GM03348 (cell line): ENCODE measurements around the gene UBAC1.
"Not testable (repeated sequence)": the region's sequence is repeated elsewhere in the genome, so short reads cannot be mapped to it uniquely, and the experiment has no call there.

Experiments
- DNase-seq: peaks from one replicate; pipeline ENCODE4 v3.0.0; 2012; ENCODE audit warnings: low spot score

The UBAC1 gene

DNA sequence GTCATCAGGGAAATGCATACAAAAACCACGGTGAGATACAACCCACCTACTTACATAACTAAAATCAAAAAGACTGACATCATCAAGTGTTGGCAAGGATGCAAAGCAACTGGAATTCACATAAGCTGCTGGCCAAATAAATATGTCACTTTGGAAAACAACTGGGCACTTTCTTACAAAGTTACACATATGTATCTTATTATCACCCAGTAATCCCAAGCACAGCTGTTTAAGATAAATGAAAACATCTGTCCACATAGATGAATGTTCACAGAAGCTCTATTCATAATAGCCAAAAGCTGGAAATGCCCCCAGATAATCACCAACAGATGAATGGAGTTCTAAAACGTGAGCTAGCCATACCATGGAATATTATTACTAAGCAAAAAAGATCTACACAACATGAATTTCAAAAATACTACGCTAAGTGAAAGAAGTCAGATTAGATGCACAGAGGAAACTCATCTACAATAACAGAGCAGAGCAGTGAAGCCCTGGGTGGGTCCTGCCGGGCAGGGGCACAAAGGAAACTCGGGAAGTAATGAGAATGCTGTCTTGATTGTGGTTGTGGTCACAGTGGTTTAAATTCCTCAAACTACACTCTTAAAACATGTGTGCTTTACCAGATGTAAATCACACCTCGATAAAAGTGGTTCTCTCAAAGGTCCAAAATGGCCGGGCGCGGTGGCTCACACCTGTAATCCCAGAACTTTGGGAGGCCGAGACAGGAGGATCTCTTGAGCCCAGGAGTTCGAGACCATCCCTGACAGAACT is 62.4 kb downstream of the UBAC1 start:
- DNase-seq = peak; percentile 57

DNA sequence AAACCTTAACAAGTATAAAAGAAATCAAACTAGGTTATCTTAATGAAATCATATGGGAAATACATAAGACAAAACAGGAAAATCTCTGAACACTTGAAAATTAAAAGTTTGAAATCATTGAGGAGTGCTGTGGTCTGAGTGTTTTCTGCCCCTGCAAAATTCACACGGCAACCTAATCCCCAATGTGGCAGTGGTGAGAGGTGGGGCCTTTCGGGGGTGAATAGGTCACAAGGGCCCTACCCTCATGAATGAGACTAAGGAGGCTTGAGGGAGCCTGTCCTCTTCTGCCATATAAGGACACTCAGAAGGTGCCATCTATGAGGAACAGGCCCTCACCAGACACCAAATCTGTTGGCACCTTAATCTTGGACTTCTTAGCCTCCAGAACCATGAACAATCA is 64.5 kb downstream of the UBAC1 start:
- DNase-seq = no peak

DNA sequence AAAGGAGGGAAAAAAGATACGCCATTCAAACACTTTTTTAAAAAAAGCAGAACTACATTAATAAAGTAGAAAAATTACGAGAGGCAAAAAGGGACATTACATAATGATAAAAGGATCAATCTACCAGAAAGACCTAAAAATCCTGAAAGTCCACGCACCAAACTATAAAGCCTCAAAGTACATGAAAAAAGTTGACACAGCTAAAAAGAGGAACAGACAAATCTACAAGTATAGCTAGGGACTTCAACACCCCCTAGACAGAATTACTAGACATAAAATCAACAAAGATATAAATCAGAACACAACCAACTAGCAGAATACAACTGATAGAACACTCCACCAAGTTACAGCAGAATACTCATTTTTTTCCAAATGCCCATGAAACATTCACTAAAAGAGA is 65.0 kb downstream of the UBAC1 start:
- DNase-seq = no peak

DNA sequence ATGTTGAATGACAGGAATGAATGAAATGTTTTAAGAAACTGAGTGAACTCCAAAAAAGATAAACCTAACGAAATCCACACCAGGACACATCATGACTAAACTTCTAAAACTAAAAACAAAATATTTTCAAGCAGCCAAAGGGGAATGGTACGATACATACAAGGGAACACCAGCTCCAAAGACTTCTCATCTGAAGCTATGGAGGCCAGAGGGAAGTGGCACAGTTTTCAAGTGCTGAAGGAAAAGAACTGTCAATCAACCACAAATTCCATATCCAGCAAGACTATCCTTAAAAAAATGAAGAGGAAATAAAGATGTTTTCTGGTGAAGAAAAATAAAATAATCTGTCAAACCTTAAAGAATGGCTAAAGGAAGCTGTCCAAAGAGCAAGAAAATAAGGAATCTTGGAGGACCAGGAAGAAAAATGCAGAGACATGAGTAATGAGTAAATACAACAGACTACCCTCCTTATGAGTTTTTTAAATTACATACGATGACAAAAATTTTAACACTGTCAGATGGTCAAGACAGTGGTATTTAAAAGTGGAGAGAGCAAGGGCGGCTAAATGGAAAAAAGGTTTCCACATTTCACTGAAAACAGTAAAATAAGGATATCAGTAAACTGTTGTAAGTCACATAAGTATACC is 65.8 kb downstream of the UBAC1 start:
- DNase-seq = no peak

DNA sequence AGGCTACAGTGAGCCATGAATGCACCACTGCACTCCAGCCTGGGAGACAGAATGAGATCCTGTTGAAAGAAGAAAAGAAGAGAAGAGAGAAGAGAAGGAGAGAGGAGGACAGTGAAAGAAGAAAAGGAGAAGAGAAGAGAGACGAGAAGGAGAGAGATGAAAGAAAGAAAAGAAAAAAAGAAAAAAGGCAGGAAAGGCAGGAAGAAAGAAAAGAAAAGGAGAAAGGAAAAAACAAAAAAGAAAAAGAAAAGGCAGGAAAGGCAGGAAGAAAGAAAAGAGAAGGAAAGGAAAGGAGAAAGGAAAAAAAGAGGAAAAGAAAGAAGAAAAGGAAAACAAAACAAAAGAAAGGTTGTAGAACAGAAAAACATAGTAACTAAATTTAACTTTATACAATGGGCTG is 68.1 kb downstream of the UBAC1 start:
- DNase-seq = no peak

DNA sequence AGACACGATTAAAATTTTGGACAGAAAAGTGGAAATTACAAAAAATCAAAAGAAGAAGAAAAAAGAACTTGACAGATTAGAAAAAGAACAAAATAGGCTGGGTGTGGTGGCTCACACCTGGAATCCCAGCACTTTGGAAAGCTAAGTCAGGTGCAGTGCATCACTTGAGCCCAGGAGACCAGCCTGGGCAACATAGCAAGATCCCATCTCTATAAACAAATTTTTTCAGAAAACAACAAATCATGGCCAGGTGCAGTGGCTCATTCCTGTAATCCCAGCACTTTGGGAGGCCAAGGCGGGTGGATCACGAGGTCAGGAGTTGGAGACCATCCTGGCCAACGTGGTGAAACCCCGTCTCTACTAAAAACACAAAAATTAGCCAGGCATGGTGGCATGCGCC is 68.8 kb downstream of the UBAC1 start:
- not testable (repeated sequence) for DNase-seq

DNA sequence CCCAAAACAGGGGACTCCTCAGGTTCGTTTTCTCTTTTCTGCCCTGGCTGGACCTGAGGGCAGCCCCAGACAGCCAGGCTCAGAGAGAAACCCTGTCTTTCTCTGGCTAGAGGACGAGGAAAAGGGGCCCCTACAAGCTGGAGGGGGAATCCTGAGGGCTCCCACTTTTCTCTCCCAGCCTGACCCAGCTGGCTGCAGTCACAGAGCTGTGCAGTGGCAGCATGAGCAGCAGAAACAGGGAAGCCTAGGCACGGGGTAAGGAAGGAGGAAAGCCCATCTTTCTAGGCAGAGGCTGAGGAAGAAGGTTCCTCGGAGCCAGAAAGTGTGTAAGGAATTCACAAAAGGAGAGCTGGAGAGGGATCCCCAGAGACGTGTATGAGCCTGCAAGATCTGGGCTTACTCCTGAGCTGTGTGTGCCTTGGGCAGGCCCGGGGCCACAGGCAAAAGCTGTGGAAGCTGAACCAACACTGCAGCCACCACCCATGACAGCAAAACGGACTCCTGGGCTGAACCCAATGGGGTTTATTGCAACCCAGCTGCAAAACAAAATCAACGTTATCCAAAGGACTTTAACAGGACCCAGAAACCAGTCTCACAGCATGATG is 70.0 kb downstream of the UBAC1 start:
- no peak for DNase-seq

DNA sequence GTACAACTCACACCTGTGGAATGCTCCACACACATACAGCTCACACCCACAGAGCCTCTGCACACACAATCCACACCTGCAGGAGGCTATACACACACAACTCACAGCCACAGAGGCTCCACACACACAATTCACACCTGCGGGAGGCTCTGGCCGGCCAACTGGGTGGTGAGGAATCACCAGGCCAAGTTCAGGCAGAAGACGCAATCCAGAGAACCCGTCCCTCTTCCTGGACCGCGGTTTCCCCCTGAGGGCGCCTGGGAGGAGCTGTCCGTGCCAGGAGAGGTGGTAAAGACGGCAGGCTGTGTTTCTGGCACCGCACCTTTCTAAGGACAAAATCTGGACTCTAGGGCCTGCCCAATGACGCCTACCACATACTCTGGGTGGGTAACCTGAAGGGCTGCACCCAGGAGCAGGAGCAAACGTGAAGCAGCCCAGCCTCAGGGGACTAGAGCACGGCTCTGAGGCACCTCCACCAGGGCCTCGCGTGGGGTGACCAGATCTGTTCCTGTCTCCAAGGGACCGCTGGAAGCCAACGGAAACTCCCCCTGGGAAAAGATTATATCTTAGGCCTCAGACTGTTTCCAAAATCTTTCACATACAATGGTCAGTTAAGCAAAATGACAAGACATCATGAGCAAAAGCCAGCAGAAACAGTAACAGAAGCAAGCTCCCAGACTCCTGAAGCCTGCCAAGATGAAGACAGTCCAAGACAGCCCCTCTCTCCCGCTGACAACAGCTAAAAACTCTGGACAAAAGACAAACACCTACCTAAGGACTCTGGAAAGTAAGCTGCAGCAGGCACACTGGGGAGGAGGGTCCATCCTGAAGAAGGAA is 70.8 kb downstream of the UBAC1 start:
- no peak for DNase-seq

DNA sequence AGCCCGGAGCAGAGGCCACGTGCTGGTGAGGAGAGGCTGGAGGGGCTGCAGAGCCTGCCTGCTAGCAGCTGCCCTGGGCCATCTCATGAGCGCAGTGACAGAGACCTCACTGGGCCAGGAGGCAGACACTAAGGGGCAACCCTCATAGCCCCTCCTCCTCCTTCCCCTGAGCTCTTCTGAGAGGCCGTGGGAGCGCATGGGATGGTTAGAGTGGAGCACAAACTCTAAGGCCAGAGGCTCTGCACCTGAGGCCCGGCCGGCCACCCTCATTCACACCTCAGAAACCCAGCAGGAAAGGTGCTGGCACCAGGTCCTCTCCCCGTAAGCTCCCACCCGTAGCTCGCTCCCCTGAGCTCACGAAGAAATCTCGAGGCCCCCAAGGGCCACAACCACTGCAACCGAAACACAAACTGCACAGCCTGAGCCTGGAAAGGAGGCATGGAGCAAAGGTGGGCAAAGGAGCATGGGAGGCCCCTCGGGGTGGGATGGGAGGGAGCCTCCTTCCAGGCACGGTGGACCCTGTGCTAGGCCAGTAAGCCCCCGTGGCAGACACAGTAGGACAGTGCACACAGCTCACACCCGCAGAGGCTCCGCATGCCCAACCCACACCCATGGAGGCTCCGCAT is 71.5 kb downstream of the UBAC1 start:
- DNase-seq = no peak

DNA sequence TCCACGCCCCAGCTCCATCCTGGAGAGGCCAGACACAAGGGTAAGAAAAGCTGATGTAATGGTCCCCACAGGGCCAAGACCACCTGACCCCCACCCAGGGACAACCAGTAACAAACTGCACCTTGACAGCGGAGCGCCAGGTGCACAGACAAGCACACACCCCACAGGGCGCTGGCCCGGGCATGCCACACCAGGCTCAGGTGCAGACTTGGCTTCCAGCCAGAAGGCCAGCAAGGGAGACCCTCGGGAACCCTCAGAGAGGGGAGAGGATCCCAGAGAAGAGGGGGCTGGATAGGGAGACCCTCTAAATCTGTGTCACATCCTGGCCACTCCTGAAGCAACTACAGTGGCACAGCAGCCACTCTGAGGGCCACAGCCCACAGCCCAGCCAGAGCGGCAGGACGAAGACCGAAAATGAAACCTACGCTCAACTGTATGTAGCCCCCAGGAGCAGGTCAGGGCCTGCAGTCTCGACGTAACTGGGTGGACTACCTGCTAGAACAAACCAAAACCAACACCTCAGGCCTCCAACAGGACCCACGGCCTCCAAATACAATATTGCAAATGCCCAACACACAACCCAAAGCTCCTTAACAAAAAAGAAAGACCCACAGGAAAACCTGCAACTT is 72.3 kb downstream of the UBAC1 start:
- no peak for DNase-seq

DNA sequence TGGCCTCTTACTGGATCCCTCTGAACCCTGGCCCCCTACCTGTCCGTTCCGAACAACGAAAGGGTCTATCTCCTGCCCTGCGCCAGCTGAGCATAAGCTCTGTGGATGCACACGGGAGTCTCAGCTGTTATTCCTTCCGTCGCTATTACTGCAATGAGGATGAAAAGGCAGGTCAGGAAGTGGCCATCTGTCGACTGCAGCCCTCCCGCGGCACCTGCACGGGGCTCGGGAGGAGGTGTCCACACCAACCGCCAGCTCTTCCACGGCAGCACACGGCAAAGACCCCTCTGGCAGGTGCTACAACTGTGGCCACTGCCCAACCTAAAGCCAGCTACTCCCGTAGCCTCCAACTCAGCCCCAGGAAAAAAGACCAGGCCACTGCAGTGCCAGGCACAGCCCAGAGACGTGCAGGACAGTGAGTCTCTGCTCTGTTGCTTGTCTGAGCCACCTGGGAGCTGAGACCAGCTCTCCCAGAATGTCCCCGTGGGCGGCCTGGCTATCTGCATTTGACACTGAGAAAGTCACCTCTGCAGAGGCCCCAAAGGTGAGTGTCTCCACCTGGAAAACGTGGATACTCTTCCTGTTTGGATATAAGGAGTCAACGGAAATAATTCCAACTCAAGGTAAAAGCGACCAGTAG is 72.9 kb downstream of the UBAC1 start:
- DNase-seq = no peak

DNA sequence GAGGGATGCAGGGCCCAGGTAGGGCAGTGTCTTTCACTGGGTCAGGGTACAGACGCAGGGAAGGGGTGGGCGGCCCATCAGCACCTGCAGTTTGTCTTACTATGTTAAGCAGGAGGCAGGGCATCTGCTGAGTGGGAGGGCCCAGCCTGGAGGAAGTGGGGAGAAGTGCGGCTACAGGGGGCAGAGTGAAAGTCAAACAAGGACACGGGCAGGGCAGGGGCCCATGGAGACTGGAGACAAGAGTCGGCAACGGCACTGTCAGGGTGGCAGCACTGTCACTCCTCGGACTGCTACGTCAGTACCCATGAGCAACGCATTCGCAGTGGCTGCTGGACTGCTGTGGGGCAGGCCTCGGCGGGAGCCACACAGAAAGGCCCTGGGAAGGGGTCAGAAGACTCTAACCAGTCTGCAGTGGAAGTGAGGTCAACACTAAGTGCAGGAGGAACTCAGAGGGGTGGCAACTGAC is 73.6 kb downstream of the UBAC1 start:
- DNase-seq = no peak

DNA sequence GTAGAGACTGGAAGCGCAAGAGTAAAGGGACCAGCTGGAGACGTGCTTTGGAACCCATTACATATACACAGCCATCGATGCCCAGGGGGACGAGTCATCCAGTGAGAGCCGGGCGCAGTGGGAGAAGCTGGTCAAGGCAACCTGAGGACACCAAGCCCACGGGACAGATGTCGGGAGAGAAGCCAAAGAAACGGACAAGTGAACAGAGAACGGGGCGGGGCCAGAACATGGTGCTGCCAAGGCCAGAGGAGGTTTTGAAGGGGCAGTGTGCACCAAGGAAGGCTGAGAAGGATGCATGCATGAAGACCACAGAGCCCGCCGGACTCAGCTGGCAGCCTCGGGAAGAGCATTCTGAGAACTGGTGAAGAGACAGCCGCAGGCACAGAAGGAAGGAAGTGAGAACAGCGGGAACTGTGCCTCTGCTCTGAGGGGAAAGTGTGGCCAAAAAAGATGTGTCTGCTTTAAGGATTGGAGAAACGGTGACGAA is 74.1 kb downstream of the UBAC1 start:
- DNase-seq = peak; percentile 22

DNA sequence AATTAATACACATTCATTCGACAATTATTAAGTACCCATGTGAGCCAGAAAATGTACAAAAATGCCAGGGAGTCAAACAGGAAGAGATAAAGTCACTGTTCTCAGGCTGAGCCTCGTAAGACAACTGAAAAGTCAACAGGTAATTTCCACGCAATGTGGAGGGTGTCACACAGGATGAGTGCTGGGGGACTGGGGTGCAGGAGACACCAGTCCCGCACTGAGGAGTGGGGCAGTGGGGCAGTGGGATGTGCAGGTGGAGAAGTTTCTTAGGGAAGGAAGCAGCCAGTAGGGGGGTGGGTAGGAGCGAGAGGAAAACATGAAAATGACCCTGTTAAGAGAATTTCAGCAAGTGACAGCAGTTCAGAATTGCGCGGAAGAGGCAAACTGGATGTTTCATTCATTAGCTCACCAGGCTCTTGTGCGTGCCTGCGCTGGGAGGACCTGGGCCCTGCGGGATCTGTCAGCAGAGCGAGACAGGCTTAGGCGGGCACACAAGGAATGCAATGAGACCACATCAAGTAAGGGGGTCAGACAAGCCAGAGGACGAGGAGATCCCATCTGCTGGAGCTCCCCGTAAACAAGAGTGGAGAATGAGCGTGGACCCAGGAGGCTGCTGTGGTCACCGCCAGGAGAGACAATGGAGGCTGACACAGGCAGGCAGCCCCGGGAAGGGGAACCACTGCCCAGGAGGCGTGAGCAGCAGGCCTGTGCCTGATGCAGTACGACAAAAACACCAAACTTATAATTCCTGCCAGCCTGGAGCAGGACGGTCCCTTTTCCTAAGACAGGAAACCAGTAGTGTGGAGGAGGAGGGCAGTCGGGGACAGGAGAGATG is 74.8 kb downstream of the UBAC1 start:
- DNase-seq = no peak

DNA sequence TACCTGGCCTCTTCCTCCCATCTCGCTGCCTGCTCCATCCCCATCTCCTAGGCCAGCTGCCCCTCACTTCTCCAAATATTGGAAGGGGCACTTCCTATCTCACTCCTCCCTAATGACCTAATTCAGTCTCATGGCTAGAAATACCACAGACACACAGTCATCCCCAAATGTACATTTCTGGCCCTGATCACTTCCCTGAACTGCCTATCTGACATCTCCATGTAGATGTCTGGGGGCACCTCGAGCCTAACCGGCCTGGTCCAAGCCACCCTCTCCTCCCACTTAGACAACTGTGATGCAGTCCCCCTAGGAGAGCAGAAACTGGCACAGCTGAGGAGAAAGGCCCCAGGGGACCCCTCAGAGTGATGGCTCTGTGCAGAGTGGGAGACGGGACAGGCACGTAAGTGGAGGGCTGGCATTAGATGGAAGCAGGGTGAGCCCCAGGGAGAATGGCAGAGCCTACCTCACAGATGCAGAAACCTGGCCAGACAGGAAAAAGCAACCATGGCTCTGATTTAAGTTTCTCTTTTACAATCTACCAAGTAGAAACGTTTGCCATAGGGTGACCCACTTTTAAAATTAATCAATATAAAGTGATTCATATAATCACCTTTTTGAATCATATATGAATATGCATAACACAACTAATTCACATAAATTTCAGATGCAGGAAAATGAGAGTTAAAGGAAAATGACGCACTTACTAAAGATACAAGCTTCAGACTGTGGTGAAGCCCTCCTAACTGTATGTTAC is 75.9 kb downstream of the UBAC1 start:
- peak; percentile 52 for DNase-seq

DNA sequence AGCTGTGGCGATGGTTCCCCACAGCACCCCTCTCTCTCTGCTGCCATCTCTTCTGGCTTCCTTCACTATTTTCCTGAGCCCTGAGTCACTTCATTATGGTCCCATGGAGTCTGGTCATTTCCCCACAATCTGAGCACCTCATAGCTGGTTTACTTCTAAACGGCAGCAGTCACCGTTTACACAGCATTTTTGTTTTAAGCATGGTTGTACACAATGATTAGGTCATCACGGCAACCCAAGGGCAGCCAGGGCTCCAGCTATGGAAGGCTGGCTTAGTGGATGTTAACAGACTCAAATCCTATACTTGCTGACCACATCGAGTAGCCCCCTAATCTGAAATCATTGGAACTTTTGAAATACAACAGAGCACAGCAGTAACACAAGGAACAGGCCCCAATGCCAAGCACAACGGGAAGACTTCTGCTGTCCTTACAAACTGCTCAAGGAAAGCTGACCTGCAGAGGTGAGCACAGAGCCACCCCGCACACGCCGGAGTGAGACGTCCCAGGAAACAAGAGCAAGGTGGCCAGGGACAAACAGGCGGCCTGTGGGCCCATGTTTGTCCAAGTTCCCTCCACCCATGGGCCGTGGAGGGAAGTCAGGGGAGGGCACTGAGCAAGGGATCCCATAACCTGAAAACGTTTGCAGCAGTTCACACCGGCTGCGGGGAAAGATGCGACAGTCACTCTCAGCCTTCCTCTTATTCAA is 76.7 kb downstream of the UBAC1 start:
- DNase-seq = no peak

DNA sequence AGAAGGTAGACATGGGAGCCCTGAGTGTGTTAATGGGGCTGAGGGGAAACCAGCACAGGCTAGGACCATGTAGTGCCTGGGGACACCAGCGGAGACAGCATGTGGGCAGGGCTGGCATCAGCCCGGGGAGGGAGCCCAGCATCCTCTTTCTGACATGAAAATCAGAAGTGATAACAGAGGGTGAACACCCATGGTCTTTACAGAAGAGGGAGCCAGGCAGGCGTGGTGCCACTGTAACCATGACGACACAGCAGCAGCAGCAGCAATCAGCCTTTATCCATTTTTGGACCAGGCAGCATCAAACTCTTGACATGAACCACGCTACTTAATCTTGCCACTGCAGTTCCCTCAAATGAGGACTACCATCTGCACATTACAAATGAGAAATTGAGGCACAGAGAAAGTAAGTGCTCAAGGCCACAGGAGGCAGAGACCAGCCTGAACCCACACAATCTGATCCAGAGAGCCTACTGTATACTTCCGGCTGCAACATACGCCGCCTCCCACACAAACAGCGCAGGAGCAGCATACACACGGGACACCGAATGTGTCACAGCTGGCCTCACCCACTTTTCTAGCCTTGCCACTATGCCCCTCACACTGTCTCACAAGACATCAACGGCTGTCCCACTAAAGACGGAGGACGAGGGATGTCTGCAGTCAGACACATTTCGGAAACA is 77.6 kb downstream of the UBAC1 start:
- no peak for DNase-seq
